ENCODE measurements around the gene PSTPIP1. TPM values are rescaled to one million over a fixed set of nuclear protein-coding genes. Genes with fewer than 3 reads are reported as not detected.

PSTPIP1 gene
- total and polyA plus RNA-seq, 2 experiments from 2014 or later: 0.80 to 3.7 TPM

GRCh38 chr15:76996076-76996525, 1.2 kb downstream of the PSTPIP1 start:
- no peak for ATAC-seq
- H3K4me1 Mint-ChIP-seq: no peaks in the 10 kb centered on the region
- Histone ChIP-seq H3K4me3 (no peak overlapping the region), H3K4me1 (ENCODE audit: insufficient read depth) (no peaks in the 10 kb centered on the region), H3K36me3 (ENCODE audit: insufficient read depth) (no peaks in the 10 kb centered on the region), H3K27me3 (ENCODE audit: insufficient read depth) (no peaks in the 10 kb centered on the region), H3K9me2 (ENCODE audit: insufficient read depth) (no peaks in the 10 kb centered on the region), H3K79me2 (replicated peaks; ENCODE audit: insufficient read depth) (no peaks in the 10 kb centered on the region), H3F3A (replicated peaks; ENCODE audit: low read depth) (no peaks in the 10 kb centered on the region), H3K4me2 (no peak overlapping the region), H4K20me1 (replicated peaks; ENCODE audit: insufficient read depth) (no peaks in the 10 kb centered on the region), H2AFZ (no peak overlapping the region), H3K27ac (ENCODE audit: low read depth) (no peak overlapping the region)
- no peak for DNase-seq (ENCODE audit: low spot score)
- H3K9me3 Mint-ChIP-seq: no peaks in the 10 kb centered on the region
- H3K4me3 Mint-ChIP-seq: no peak overlapping the region
- H3K36me3 Mint-ChIP-seq (ENCODE audit: low read depth): no peaks in the 10 kb centered on the region
- TF ChIP-seq JUNB (IDR thresholded peaks at IDR 0.05; ENCODE audit: unreplicated experiment): no peak
- TF ChIP-seq ZNF331 (CRISPR knock-in tag; IDR thresholded peaks at IDR 0.05; ENCODE audit: low read depth): no peak
- no peak for TF ChIP-seq CREB1 (CRISPR knock-in tag; IDR thresholded peaks at IDR 0.05; ENCODE audit: low read depth)
- TF ChIP-seq EZH2phosphoT487 (IDR thresholded peaks at IDR 0.05; ENCODE audit: unreplicated experiment): no peak
- no peak for TF ChIP-seq ZNF114 (CRISPR knock-in tag; IDR thresholded peaks at IDR 0.05)
- no peak for TF ChIP-seq REST (IDR thresholded peaks at IDR 0.05; ENCODE audit: unreplicated experiment)
- no peak for TF ChIP-seq POLR2AphosphoS5 (IDR thresholded peaks at IDR 0.05; ENCODE audit: low read depth)
- TF ChIP-seq NANOG (IDR thresholded peaks at IDR 0.05; ENCODE audit: borderline replicate concordance): no peak
- TF ChIP-seq, protein P1, sequence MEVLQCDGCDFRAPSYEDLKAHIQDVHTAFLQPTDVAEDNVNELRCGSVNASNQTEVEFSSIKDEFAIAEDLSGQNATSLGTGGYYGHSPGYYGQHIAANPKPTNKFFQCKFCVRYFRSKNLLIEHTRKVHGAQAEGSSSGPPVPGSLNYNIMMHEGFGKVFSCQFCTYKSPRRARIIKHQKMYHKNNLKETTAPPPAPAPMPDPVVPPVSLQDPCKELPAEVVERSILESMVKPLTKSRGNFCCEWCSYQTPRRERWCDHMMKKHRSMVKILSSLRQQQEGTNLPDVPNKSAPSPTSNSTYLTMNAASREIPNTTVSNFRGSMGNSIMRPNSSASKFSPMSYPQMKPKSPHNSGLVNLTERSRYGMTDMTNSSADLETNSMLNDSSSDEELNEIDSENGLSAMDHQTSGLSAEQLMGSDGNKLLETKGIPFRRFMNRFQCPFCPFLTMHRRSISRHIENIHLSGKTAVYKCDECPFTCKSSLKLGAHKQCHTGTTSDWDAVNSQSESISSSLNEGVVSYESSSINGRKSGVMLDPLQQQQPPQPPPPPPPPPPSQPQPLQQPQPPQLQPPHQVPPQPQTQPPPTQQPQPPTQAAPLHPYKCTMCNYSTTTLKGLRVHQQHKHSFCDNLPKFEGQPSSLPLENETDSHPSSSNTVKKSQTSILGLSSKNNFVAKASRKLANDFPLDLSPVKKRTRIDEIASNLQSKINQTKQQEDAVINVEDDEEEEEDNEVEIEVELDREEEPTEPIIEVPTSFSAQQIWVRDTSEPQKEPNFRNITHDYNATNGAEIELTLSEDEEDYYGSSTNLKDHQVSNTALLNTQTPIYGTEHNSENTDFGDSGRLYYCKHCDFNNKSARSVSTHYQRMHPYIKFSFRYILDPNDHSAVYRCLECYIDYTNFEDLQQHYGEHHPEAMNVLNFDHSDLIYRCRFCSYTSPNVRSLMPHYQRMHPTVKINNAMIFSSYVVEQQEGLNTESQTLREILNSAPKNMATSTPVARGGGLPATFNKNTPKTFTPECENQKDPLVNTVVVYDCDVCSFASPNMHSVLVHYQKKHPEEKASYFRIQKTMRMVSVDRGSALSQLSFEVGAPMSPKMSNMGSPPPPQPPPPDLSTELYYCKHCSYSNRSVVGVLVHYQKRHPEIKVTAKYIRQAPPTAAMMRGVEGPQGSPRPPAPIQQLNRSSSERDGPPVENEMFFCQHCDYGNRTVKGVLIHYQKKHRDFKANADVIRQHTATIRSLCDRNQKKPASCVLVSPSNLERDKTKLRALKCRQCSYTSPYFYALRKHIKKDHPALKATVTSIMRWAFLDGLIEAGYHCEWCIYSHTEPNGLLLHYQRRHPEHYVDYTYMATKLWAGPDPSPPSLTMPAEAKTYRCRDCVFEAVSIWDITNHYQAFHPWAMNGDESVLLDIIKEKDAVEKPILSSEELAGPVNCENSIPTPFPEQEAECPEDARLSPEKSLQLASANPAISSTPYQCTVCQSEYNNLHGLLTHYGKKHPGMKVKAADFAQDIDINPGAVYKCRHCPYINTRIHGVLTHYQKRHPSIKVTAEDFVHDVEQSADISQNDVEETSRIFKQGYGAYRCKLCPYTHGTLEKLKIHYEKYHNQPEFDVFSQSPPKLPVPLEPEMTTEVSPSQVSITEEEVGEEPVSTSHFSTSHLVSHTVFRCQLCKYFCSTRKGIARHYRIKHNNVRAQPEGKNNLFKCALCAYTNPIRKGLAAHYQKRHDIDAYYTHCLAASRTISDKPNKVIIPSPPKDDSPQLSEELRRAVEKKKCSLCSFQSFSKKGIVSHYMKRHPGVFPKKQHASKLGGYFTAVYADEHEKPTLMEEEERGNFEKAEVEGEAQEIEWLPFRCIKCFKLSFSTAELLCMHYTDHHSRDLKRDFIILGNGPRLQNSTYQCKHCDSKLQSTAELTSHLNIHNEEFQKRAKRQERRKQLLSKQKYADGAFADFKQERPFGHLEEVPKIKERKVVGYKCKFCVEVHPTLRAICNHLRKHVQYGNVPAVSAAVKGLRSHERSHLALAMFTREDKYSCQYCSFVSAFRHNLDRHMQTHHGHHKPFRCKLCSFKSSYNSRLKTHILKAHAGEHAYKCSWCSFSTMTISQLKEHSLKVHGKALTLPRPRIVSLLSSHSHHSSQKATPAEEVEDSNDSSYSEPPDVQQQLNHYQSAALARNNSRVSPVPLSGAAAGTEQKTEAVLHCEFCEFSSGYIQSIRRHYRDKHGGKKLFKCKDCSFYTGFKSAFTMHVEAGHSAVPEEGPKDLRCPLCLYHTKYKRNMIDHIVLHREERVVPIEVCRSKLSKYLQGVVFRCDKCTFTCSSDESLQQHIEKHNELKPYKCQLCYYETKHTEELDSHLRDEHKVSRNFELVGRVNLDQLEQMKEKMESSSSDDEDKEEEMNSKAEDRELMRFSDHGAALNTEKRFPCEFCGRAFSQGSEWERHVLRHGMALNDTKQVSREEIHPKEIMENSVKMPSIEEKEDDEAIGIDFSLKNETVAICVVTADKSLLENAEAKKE (CRISPR knock-in tag; IDR thresholded peaks at IDR 0.05): no peak
- TF ChIP-seq STAT1 (IDR thresholded peaks at IDR 0.05; ENCODE audit: unreplicated experiment): no peak
- no peak for TF ChIP-seq CTCF (conservative IDR thresholded peaks at IDR 0.05; ENCODE audit: low read depth in 2 of 2)
- TF ChIP-seq, protein P2, sequence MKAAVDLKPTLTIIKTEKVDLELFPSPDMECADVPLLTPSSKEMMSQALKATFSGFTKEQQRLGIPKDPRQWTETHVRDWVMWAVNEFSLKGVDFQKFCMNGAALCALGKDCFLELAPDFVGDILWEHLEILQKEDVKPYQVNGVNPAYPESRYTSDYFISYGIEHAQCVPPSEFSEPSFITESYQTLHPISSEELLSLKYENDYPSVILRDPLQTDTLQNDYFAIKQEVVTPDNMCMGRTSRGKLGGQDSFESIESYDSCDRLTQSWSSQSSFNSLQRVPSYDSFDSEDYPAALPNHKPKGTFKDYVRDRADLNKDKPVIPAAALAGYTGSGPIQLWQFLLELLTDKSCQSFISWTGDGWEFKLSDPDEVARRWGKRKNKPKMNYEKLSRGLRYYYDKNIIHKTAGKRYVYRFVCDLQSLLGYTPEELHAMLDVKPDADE (IDR thresholded peaks at IDR 0.05): no peak
- no peak for TF ChIP-seq EZH2 (IDR thresholded peaks at IDR 0.05; ENCODE audit: low read depth, unreplicated experiment)
- H3K27ac Mint-ChIP-seq: no peak overlapping the region
- H3K27me3 Mint-ChIP-seq (ENCODE audit: insufficient read depth, low read depth, poor library complexity): peaks cover 5% of the 10 kb centered on the region
